SK-N-SH (cell line): Measurements from ENCODE around the gene SOX18. TPM values are rescaled to one million over a fixed set of nuclear protein-coding genes. Genes with fewer than 3 reads are reported as not detected.

Experiments used
- CTCF ChIA-PET: fragments of 300-600, 350-600 bp; formaldehyde crosslinking; extraction: SDS; loops from one replicate; lab custom pipeline; 2021; lab: Yijun Ruan, JAX
- POLR2A ChIA-PET: fragments of 350-600 bp; sonication (Branson Sonifier 250); formaldehyde crosslinking; extraction: SDS; loops from one replicate; lab custom pipeline; 2020; ENCODE audit warnings: antibody characterized with exemption, inconsistent platforms; lab: Yijun Ruan, JAX
- DNase-seq: peaks from one replicate; pipeline ENCODE4 v3.0.0; 2012
- H2AFZ ChIP-seq: fragments of 200-600 bp; sonication (generic); 2 replicates; pipeline ENCODE4 v1.8.1; 2016; ENCODE audit warnings: antibody characterized with exemption, mild to moderate bottlenecking, low read depth
- H3F3A ChIP-seq: fragments of 200-600 bp; sonication (generic); replicated peaks from 2 replicates; pipeline ENCODE3; 2016; ENCODE audit warnings: antibody characterized with exemption, mild to moderate bottlenecking; ENCODE audit not compliant: insufficient read depth
- H3K27ac ChIP-seq, 2 experiments: fragments of 200-500 bp in 1 of 2; fragments of 200-600 bp in 1 of 2; sonication (Bioruptor generic) in 1 of 2; sonication (generic), shearing (Covaris generic) in 1 of 2; 2 replicates each; pipeline versions ENCODE4 v1.5.1 to v1.6.1; 2014 to 2016; ENCODE audit warnings: low read depth in 2 of 2, inconsistent platforms in 1 of 2, low read length in 1 of 2, mild to moderate bottlenecking in 1 of 2, mixed read lengths in 1 of 2
- H3K27me3 ChIP-seq: fragments of 200-600 bp; sonication (generic), shearing (Covaris generic); 2 replicates; pipeline ENCODE4 v1.6.1; 2016; ENCODE audit warnings: mixed run types; ENCODE audit not compliant: insufficient read depth
- H3K36me3 ChIP-seq, 2 experiments: fragments of 200-500 bp in 1 of 2; fragments of 200-600 bp in 1 of 2; sonication (Bioruptor generic) in 1 of 2; sonication (generic) in 1 of 2; replicated peaks in 1 of 2; 2 replicates each; pipeline versions ENCODE3 to v1.5.1; 2014 to 2016; ENCODE audit warnings: low read length in 1 of 2, mild to moderate bottlenecking in 1 of 2; ENCODE audit not compliant: insufficient read depth in 2 of 2, control insufficient read depth in 1 of 2
- H3K4me1 ChIP-seq, 2 experiments: fragments of 200-500 bp in 1 of 2; fragments of 200-600 bp in 1 of 2; sonication (Bioruptor generic) in 1 of 2; sonication (generic), shearing (Covaris generic) in 1 of 2; 2 replicates each; pipeline versions ENCODE4 v1.5.1 to v1.6.1; 2014 to 2016; ENCODE audit warnings: low read depth in 1 of 2, low read length in 1 of 2, mixed run types in 1 of 2; ENCODE audit not compliant: insufficient read depth in 2 of 2, control insufficient read depth in 1 of 2
- H3K4me2 ChIP-seq: fragments of 200-600 bp; sonication (generic), shearing (Covaris generic); 2 replicates; pipeline ENCODE4 v1.6.1; 2017; ENCODE audit warnings: mixed run types
- H3K4me3 ChIP-seq, 2 experiments: fragments of 200-500 bp in 1 of 2; fragments of 200-600 bp in 1 of 2; sonication (Bioruptor generic) in 1 of 2; sonication (generic), shearing (Covaris generic) in 1 of 2; 2 replicates each; pipeline versions ENCODE4 v1.5.1 to v1.8.1; 2014 to 2016; ENCODE audit warnings: low read depth in 2 of 2, inconsistent platforms in 1 of 2, low read length in 1 of 2, mild to moderate bottlenecking in 1 of 2, mixed read lengths in 1 of 2, moderate library complexity in 1 of 2
- H3K79me2 ChIP-seq: fragments of 200-600 bp; sonication (generic); 2 replicates; pipeline ENCODE4 v1.8.1; 2017; ENCODE audit warnings: mild to moderate bottlenecking; ENCODE audit not compliant: insufficient read depth
- H3K9ac ChIP-seq: fragments of 200-600 bp; sonication (generic); 2 replicates; pipeline ENCODE4 v1.6.1; 2017; ENCODE audit warnings: mixed run types
- H3K9me2 ChIP-seq: fragments of 200-600 bp; sonication (generic); 2 replicates; pipeline ENCODE4 v1.6.1; 2017; ENCODE audit warnings: mixed run types
- H3K9me3 ChIP-seq: fragments of 200-600 bp; sonication (generic); 2 replicates; pipeline ENCODE4 v1.6.1; 2017; ENCODE audit warnings: mixed run types, mild to moderate bottlenecking, moderate library complexity
- H4K20me1 ChIP-seq: fragments of 200-600 bp; sonication (generic); 2 replicates; pipeline ENCODE4 v1.6.1; 2017; ENCODE audit warnings: mild to moderate bottlenecking, mixed run types; ENCODE audit not compliant: insufficient read depth
- CTCF ChIP-seq: fragments of 200-600 bp; sonication (generic); IDR thresholded peaks from 2 replicates; pipeline ENCODE4 v1.6.1; 2017; ENCODE audit warnings: antibody characterized with exemption, mild to moderate bottlenecking, moderate library complexity
- FOXM1 ChIP-seq: IDR thresholded peaks from 2 replicates; pipeline ENCODE4 v1.4.0; 2012; ENCODE audit warnings: low read depth, mild to moderate bottlenecking
- NRF1 ChIP-seq: IDR thresholded peaks from 2 replicates; pipeline ENCODE4 v1.6.1; 2012; ENCODE audit warnings: low read depth, mild to moderate bottlenecking, low read length
- RAD21 ChIP-seq: IDR thresholded peaks from 2 replicates; pipeline ENCODE4 v1.6.1; 2012; ENCODE audit warnings: mild to moderate bottlenecking, low read length
- REST ChIP-seq: IDR thresholded peaks from 2 replicates; pipeline ENCODE4 v1.6.1; 2012; ENCODE audit warnings: mild to moderate bottlenecking, low read depth, low read length, moderate library complexity
- SMC3 ChIP-seq: IDR thresholded peaks from 2 replicates; pipeline ENCODE4 v1.6.1; 2012; ENCODE audit warnings: low read depth, low read length, improper control_type of control experiment
- TCF12 ChIP-seq: IDR thresholded peaks from 2 replicates; pipeline ENCODE4 v1.4.0; 2012
- TEAD4 ChIP-seq: IDR thresholded peaks from 2 replicates; pipeline ENCODE4 v1.4.0; 2012; ENCODE audit warnings: mild to moderate bottlenecking, borderline replicate concordance; ENCODE audit not compliant: insufficient read depth
- WGBS: methylation state at CpG from one replicate; pipeline ENCODE4 v1.1.6; 2017; ENCODE audit warnings: low lambda C conversion rate; 5-methylcytosine and 5-hydroxymethylcytosine counted together
- polyA plus RNA-seq, 3 experiments: library from polyadenylated mRNA; depleted of rRNA; stranded (reverse); fragments of >200 nt; gene quantifications; 2 replicates each; pipeline ENCODE4 v1.2.3, GENCODE V29; 2012
- TF ChIP-seq, protein P1 (sequence below): fragments of 150-350 bp; IDR thresholded peaks from 2 replicates; pipeline ENCODE4 v1.6.1; 2016; ENCODE audit warnings: mild to moderate bottlenecking, low read depth, low read length
- TF ChIP-seq, protein P2 (sequence below): IDR thresholded peaks from 2 replicates; pipeline ENCODE4 v1.4.0; 2012; ENCODE audit warnings: low read depth, borderline replicate concordance
- TF ChIP-seq, protein P3 (sequence below): IDR thresholded peaks from 2 replicates; pipeline ENCODE4 v1.4.0; 2012; ENCODE audit warnings: low read depth

Gene SOX18
- polyA plus RNA-seq, 1 of the 3 experiments (the other 2 are of a cell fraction), result not detected

DNA sequence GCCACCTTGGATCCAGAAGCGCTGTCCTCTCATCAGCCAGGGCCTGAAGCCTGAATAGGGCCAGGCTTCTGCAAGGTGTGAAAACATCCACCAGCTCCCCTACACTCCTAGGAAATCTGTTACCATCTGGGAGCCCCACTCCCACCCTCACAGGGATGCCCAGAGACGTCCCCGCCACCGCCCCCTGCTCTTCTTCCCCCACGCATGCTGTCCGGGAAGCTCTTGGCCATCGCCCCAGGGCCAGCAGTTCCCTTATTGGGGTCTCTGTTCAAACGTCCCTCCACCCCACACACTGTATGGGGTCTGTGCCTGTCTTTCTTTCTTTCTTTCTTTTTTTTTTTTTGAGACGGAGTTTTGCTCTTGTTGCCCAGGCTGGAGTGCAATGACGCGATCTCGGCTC lies 26.1 kb upstream of the SOX18 start (continued):
- no peak for TF ChIP-seq REST
- TF ChIP-seq TEAD4, result no peak
- TF ChIP-seq TCF12, result no peak
- TF ChIP-seq CTCF, result no peak
- no peak for TF ChIP-seq SMC3

- Histone ChIP-seq H4K20me1 (no peaks in the 10 kb centered on the region), H3K4me2 (no peak overlapping the region), H3F3A (peaks cover 3% of the 10 kb centered on the region), H3K36me3 (peaks cover 0 to 17% of the 10 kb centered on the region in 2 experiments), H3K9ac (no peak overlapping the region), H3K27me3 (no peaks in the 10 kb centered on the region), H3K9me3 (no peaks in the 10 kb centered on the region), H3K27ac (no peak overlapping the region), H3K4me1 (peaks cover 12 to 13% of the 10 kb centered on the region in 2 experiments; a peak in 3 of 4 replicates), H3K9me2 (no peaks in the 10 kb centered on the region), H3K4me3 (no peak overlapping the region), H3K79me2 (no peaks in the 10 kb centered on the region), H2AFZ (no peak overlapping the region)
- TF ChIP-seq, protein P1, sequence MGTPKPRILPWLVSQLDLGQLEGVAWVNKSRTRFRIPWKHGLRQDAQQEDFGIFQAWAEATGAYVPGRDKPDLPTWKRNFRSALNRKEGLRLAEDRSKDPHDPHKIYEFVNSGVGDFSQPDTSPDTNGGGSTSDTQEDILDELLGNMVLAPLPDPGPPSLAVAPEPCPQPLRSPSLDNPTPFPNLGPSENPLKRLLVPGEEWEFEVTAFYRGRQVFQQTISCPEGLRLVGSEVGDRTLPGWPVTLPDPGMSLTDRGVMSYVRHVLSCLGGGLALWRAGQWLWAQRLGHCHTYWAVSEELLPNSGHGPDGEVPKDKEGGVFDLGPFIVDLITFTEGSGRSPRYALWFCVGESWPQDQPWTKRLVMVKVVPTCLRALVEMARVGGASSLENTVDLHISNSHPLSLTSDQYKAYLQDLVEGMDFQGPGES, result no peak
- TF ChIP-seq, protein P2, sequence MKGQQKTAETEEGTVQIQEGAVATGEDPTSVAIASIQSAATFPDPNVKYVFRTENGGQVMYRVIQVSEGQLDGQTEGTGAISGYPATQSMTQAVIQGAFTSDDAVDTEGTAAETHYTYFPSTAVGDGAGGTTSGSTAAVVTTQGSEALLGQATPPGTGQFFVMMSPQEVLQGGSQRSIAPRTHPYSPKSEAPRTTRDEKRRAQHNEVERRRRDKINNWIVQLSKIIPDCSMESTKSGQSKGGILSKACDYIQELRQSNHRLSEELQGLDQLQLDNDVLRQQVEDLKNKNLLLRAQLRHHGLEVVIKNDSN, result no peak
- no peak for TF ChIP-seq FOXM1
- TF ChIP-seq, protein P3, sequence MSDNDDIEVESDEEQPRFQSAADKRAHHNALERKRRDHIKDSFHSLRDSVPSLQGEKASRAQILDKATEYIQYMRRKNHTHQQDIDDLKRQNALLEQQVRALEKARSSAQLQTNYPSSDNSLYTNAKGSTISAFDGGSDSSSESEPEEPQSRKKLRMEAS, result no peak
- TF ChIP-seq NRF1, result no peak
- TF ChIP-seq RAD21, result no peak
- CTCF ChIA-PET, result interaction anchor here (0.6 to 12.9 kb wide), 4 partner anchors 17 to 45 kb away, joined by 3 to 252 read pairs (median 3); partner anchors contain the start of gene NPBWR2
- POLR2A ChIA-PET, result interaction anchor here (0.8 kb wide), 1 partner anchor 12 kb away, joined by 3 read pairs; the partner anchor contains the start of gene TCEA2
- DNase-seq, result no peak
- WGBS, result 97% methylated on average over 8 of the region's 8 CpGs
Observed at GRCh38 chr20:64074963-64075362, 25.5 kb upstream of the SOX18 start.
